ENCODE results near the gene NTNG2. TPM values are rescaled to one million over a fixed set of nuclear protein-coding genes. Genes with fewer than 3 reads are reported as not detected.

The NTNG2 gene
- total and polyA plus RNA-seq, 9 of the 15 experiments (the other 6 are each of a cell fraction or from before 2014, with no cell fraction given) = 0.01 to 0.11 (median 0.09) TPM; not detected in 6

GRCh38 chr9:132204883-132205282, 43.0 kb downstream of the NTNG2 start:
- Histone ChIP-seq H3K9me3 (replicated peaks; ENCODE audit: control insufficient read depth, insufficient read depth, low read depth, low read length) (no peaks in the 10 kb centered on the region), H3K36me3 (ENCODE audit: control insufficient read depth, insufficient read depth, low read length) (no peaks in the 10 kb centered on the region), H3K9me1 (ENCODE audit: control insufficient read depth, insufficient read depth, low read length) (no peaks in the 10 kb centered on the region), H3K79me2 (ENCODE audit: control insufficient read depth, insufficient read depth, low read length) (no peaks in the 10 kb centered on the region), H2AFZ (ENCODE audit: low read depth, low read length) (no peak overlapping the region), H3K4me2 (ENCODE audit: insufficient read depth, low read length) (no peak overlapping the region), H3K27me3 (ENCODE audit: control insufficient read depth in 2 of 2, insufficient read depth in 2 of 2, low read length in 2 of 2) (peaks cover 40 to 88% of the 10 kb centered on the region in 2 experiments), H3K4me3 (no peak overlapping the region), H4K20me1 (replicated peaks; ENCODE audit: control insufficient read depth, insufficient read depth, low read length) (peaks cover 12% of the 10 kb centered on the region), H3K4me1 (replicated peaks in 1 of 2; ENCODE audit: control insufficient read depth in 2 of 2, insufficient read depth in 2 of 2, low read length in 2 of 2) (peaks cover 0 to 9% of the 10 kb centered on the region in 2 experiments; a peak in 1 of 5 replicates), H3K27ac (ENCODE audit: extremely low read depth, low read depth, low read length) (no peak overlapping the region), H3K9ac (ENCODE audit: insufficient read depth in 1 of 2, low read depth in 2 of 2, low read length in 2 of 2) (no peak overlapping the region)
- WGBS (ENCODE audit: insufficient coverage, low coverage, missing lambda C conversion rate) = 0% methylated on average over 3 of the region's 3 CpGs
- in situ Hi-C loops (cut with MboI) = no loop called here
- intact Hi-C loops (cut with micrococcal nuclease) = no loop called here
- FAIRE-seq (peak; percentile 35), DNase-seq (ENCODE audit: extremely low read depth in 1 of 4, low spot score in 3 of 4) (no peak), ATAC-seq (no peak)
- TF ChIP-seq ZNF232 (CRISPR knock-in tag; IDR thresholded peaks at IDR 0.05) (peak; percentile 74), HNRNPLL (IDR thresholded peaks at IDR 0.05; ENCODE audit: low read depth, low read length, poor library complexity, severe bottlenecking) (no peak)
- ChIA-PET CTCF (ENCODE audit: low intra/inter-chr PET ratio) (no interaction called here), POLR2A (no interaction called here)
- BruUV-seq (replicated peaks) = no TSS peak

- Histone ChIP-seq H2AFZ (ENCODE audit: low read depth, low read length) (no peak overlapping the region), H3K9me1 (ENCODE audit: control insufficient read depth, insufficient read depth, low read length) (no peaks in the 10 kb centered on the region), H3K79me2 (ENCODE audit: control insufficient read depth, insufficient read depth, low read length) (no peaks in the 10 kb centered on the region), H3K9me3 (replicated peaks; ENCODE audit: control insufficient read depth, insufficient read depth, low read depth, low read length) (no peaks in the 10 kb centered on the region), H3K9ac (ENCODE audit: insufficient read depth in 1 of 2, low read depth in 2 of 2, low read length in 2 of 2) (no peak overlapping the region), H3K27me3 (ENCODE audit: control insufficient read depth in 2 of 2, insufficient read depth in 2 of 2, low read length in 2 of 2) (peaks cover 39 to 87% of the 10 kb centered on the region in 2 experiments), H4K20me1 (replicated peaks; ENCODE audit: control insufficient read depth, insufficient read depth, low read length) (peaks cover 14% of the 10 kb centered on the region; the same call in 1 of the 2 replicates), H3K4me3 (no peak overlapping the region), H3K36me3 (ENCODE audit: control insufficient read depth, insufficient read depth, low read length) (no peaks in the 10 kb centered on the region), H3K27ac (ENCODE audit: extremely low read depth, low read depth, low read length) (no peak overlapping the region), H3K4me2 (ENCODE audit: insufficient read depth, low read length) (no peak overlapping the region), H3K4me1 (replicated peaks in 1 of 2; ENCODE audit: control insufficient read depth in 2 of 2, insufficient read depth in 2 of 2, low read length in 2 of 2) (peaks cover 0 to 7% of the 10 kb centered on the region in 2 experiments; a peak in 1 of 5 replicates)
- DNase-seq (ENCODE audit: extremely low read depth in 1 of 4, low spot score in 3 of 4) (no peak), FAIRE-seq (no peak), ATAC-seq (no peak)
- CTCF ChIA-PET (ENCODE audit: low intra/inter-chr PET ratio) = no interaction called here
- TF ChIP-seq BCOR (IDR thresholded peaks at IDR 0.05) = no peak
- no peak for TF ChIP-seq ZNF197 (CRISPR knock-in tag; IDR thresholded peaks at IDR 0.05; ENCODE audit: low read depth)
- TF ChIP-seq KAT8 (IDR thresholded peaks at IDR 0.05; ENCODE audit: low read depth) = no peak
- no peak for TF ChIP-seq SMAD4 (CRISPR knock-in tag; conservative IDR thresholded peaks at IDR 0.05)
- TF ChIP-seq, protein P1, sequence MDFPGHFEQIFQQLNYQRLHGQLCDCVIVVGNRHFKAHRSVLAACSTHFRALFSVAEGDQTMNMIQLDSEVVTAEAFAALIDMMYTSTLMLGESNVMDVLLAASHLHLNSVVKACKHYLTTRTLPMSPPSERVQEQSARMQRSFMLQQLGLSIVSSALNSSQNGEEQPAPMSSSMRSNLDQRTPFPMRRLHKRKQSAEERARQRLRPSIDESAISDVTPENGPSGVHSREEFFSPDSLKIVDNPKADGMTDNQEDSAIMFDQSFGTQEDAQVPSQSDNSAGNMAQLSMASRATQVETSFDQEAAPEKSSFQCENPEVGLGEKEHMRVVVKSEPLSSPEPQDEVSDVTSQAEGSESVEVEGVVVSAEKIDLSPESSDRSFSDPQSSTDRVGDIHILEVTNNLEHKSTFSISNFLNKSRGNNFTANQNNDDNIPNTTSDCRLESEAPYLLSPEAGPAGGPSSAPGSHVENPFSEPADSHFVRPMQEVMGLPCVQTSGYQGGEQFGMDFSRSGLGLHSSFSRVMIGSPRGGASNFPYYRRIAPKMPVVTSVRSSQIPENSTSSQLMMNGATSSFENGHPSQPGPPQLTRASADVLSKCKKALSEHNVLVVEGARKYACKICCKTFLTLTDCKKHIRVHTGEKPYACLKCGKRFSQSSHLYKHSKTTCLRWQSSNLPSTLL (IDR thresholded peaks at IDR 0.05) = no peak
- TF ChIP-seq SMAD1 (IDR thresholded peaks at IDR 0.05; ENCODE audit: low read depth, low read length, partially characterized antibody) = no peak
- TF ChIP-seq MYBL2 (IDR thresholded peaks at IDR 0.05; ENCODE audit: low read depth) = no peak
- TF ChIP-seq MYBL2 (CRISPR knock-in tag; IDR thresholded peaks at IDR 0.05; ENCODE audit: borderline replicate concordance) = no peak
- no peak for TF ChIP-seq ZNF408 (CRISPR knock-in tag; IDR thresholded peaks at IDR 0.05; ENCODE audit: low read depth)
- no peak for TF ChIP-seq THAP7 (CRISPR knock-in tag; IDR thresholded peaks at IDR 0.05)
- no TSS peak for BruUV-seq (replicated peaks)
- 3% methylated on average over 14 of the region's 14 CpGs for WGBS (ENCODE audit: insufficient coverage, low coverage, missing lambda C conversion rate)
- in situ Hi-C loops (cut with MboI) (no loop called here), intact Hi-C loops (cut with micrococcal nuclease) (no loop called here)
- POLR2A ChIA-PET = no interaction called here
Measured at GRCh38 chr9:132207215-132207614, 45.4 kb downstream of the NTNG2 start.
